HS-5 (cell line): ENCODE data around the gene TTN.
"Not testable (repeated sequence)": the region's sequence is repeated elsewhere in the genome, so short reads cannot be mapped to it uniquely, and the experiment has no call there.

Experiments used
- DNase-seq: peaks from one replicate; pipeline ENCODE4 v3.0.0-alpha.2; 2012; ENCODE audit warnings: low read depth

TTN gene

GRCh38 chr2:178733975-178734374 is 73.2 kb downstream of the TTN start:
- DNase-seq: no peak

- DNase-seq: no peak
These were observed 74.3 kb downstream of the TTN start for GRCh38 chr2:178732913-178733312.

- no peak for DNase-seq
These were observed 75.9 kb downstream of the TTN start for GRCh38 chr2:178731300-178731699.

- no peak for DNase-seq
These were observed 77.2 kb downstream of the TTN start for GRCh38 chr2:178730049-178730448.

GRCh38 chr2:178723786-178724346 is 83.4 kb downstream of the TTN start:
- DNase-seq: no peak

- no peak for DNase-seq
These were observed 84.9 kb downstream of the TTN start for GRCh38 chr2:178722296-178722695.

- no peak for DNase-seq
These were observed 88.2 kb downstream of the TTN start for GRCh38 chr2:178718988-178719387.

- no peak for DNase-seq
These were observed 88.9 kb downstream of the TTN start for GRCh38 chr2:178718283-178718682.

GRCh38 chr2:178716394-178716793 is 90.8 kb downstream of the TTN start:
- no peak for DNase-seq

GRCh38 chr2:178715366-178715765 is 91.9 kb downstream of the TTN start:
- DNase-seq: no peak

GRCh38 chr2:178707476-178707875 is 99.7 kb downstream of the TTN start:
- DNase-seq: no peak

- DNase-seq: no peak
These were observed 102.3 kb downstream of the TTN start for GRCh38 chr2:178704876-178705275.

- DNase-seq: no peak
These were observed 104.9 kb downstream of the TTN start for GRCh38 chr2:178702361-178702760.

- peak; percentile 22 for DNase-seq
These were observed 106.3 kb downstream of the TTN start for GRCh38 chr2:178700922-178701342.

GRCh38 chr2:178700136-178700535 is 107.1 kb downstream of the TTN start:
- peak; percentile 33 for DNase-seq

GRCh38 chr2:178692845-178693244 is 114.4 kb downstream of the TTN start:
- no peak for DNase-seq

- DNase-seq: no peak
These were observed 117.4 kb downstream of the TTN start for GRCh38 chr2:178689808-178690207.

GRCh38 chr2:178683877-178684276 is 123.3 kb downstream of the TTN start:
- no peak for DNase-seq

- no peak for DNase-seq
These were observed 126.1 kb downstream of the TTN start for GRCh38 chr2:178681081-178681480.

GRCh38 chr2:178679891-178680290 is 127.3 kb downstream of the TTN start:
- DNase-seq: no peak

- DNase-seq: no peak
These were observed 129.6 kb downstream of the TTN start for GRCh38 chr2:178677599-178677998.

- DNase-seq: no peak
These were observed 131.2 kb downstream of the TTN start for GRCh38 chr2:178676046-178676445.

- DNase-seq: no peak
These were observed 133.1 kb downstream of the TTN start for GRCh38 chr2:178674122-178674521.

GRCh38 chr2:178666458-178666857 is 140.8 kb downstream of the TTN start:
- no peak for DNase-seq

- not testable (repeated sequence) for DNase-seq
These were observed 148.7 kb downstream of the TTN start for GRCh38 chr2:178658480-178658879.
